Measurements from ENCODE around the gene AK3.
A peak's percentile ranks its signal among the peaks of the same experiment; 100 is the strongest.

Gene AK3

DNA sequence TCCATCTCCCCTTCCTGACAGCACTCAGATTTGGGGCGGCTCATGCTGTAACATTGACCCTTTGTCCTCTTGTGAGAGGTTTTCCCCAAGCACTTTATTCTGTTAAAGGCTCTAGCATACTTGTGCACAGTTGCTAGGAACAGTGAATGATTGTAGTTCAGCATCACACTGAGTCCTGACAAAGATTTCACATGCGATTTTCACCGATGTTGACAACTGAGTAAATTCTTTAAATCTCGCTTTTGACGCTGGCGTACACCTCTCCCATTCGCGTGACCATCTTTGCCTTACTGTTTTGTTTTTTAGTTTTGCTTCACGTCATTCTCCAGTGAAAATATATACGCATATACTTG lies 60.9 kb downstream of the AK3 start:
- H3K27me3 ChIP-seq (ENCODE audit: insufficient read depth, low read length, poor library complexity), result no peaks in the 10 kb centered on the region
- H3K9me3 ChIP-seq (ENCODE audit: insufficient read depth, low read length, severe bottlenecking), result no peaks in the 10 kb centered on the region
- H3K27ac ChIP-seq (ENCODE audit: low read length), result peak overlapping the region; percentile 77
- DNase-seq (no peak), ATAC-seq (ENCODE audit: insufficient read depth, low read depth) (no peak)
- peak overlapping the region; percentile 91 for H3K9ac ChIP-seq (ENCODE audit: low read depth, low read length)
- peak overlapping the region; percentile 67 to 85; a peak in 3 of 4 replicates for H3K4me3 ChIP-seq (ENCODE audit: low read depth in 1 of 2, low read length in 2 of 2)
- peaks cover 5% of the 10 kb centered on the region; the same call in 1 of the 2 replicates for H3K36me3 ChIP-seq (ENCODE audit: insufficient read depth, low read length)
- peak overlapping the region; percentile 77 for H3K4me2 ChIP-seq (ENCODE audit: insufficient read depth, low read length)
- peaks cover 7% of the 10 kb centered on the region; the same call in 1 of the 2 replicates for H4K20me1 ChIP-seq (ENCODE audit: insufficient read depth, low read length)
- TF ChIP-seq, protein P1, sequence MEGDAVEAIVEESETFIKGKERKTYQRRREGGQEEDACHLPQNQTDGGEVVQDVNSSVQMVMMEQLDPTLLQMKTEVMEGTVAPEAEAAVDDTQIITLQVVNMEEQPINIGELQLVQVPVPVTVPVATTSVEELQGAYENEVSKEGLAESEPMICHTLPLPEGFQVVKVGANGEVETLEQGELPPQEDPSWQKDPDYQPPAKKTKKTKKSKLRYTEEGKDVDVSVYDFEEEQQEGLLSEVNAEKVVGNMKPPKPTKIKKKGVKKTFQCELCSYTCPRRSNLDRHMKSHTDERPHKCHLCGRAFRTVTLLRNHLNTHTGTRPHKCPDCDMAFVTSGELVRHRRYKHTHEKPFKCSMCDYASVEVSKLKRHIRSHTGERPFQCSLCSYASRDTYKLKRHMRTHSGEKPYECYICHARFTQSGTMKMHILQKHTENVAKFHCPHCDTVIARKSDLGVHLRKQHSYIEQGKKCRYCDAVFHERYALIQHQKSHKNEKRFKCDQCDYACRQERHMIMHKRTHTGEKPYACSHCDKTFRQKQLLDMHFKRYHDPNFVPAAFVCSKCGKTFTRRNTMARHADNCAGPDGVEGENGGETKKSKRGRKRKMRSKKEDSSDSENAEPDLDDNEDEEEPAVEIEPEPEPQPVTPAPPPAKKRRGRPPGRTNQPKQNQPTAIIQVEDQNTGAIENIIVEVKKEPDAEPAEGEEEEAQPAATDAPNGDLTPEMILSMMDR (IDR thresholded peaks at IDR 0.05; ENCODE audit: borderline replicate concordance, extremely low read depth, low read length, poor library complexity, severe bottlenecking), result no peak
- no peak for TF ChIP-seq EZH2 (IDR thresholded peaks at IDR 0.05; ENCODE audit: borderline replicate concordance, low read depth, low read length, severe bottlenecking)
- peak overlapping the region; percentile 71 for H2AFZ ChIP-seq (ENCODE audit: low read depth, low read length)
- H3K4me1 ChIP-seq (ENCODE audit: insufficient read depth, low read length), result peaks cover 28% of the 10 kb centered on the region
- H3K79me2 ChIP-seq (ENCODE audit: insufficient read depth, low read length), result peaks cover 41% of the 10 kb centered on the region

DNA sequence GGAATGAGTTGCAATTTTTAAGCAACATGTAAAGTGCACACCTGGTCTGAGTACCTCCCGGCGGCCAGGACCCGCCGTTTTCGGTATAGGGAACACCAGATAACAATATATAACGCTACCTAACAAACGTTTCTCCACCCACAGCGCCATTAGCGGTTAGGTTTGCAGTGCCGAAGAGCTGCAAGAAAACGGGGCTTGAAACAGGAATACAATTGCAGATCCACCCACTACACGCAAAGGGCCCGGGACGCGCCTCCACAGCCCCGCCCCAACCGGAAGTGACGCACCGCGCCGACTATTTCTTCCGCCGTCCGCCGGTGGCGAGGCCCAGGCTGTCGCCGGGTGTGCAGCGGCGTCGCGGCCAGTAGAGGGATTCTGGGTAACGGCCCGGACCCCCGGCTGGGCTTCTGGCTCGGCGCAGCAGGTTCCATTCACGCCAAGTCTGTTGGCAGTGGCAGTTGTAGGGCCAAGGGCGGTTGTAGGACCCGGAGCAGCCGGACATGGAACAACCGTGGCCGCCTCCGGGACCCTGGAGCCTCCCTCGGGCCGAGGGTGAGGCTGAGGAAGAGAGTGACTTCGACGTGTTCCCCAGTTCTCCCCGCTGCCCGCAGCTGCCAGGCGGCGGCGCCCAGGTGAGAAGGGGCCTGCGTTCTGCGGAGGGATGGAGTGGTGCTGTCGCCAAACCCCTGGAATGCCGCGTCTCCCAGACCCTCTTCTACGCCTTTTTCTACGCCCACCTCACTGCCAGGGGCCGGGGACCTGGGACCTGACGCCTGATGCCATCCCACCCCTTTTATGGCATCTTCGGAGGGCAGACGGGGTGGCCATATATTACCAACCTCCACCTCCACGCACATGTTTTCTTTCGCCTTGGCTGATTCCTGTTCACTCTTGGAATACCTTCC lies 61.5 kb downstream of the AK3 start, which contains the start of gene CDC37L1:
TSS of gene CDC37L1 (plus strand) at position 302 of the 905 bp plus-strand sequence. CDS start at position 501, 199 bp downstream.
- Histone ChIP-seq H3K9me3 (ENCODE audit: insufficient read depth, low read length, severe bottlenecking) (no peaks in the 10 kb centered on the region), H3K4me1 (ENCODE audit: insufficient read depth, low read length) (peaks cover 28% of the 10 kb centered on the region), H3K36me3 (ENCODE audit: insufficient read depth, low read length) (no peaks in the 10 kb centered on the region), H3K4me2 (ENCODE audit: insufficient read depth, low read length) (peak within 1 kb of the TSS; percentile 77), H2AFZ (ENCODE audit: low read depth, low read length) (peak within 1 kb of the TSS; percentile 93), H3K27ac (ENCODE audit: low read length) (peak within 1 kb of the TSS; percentile 99), H3K4me3 (ENCODE audit: low read depth in 1 of 2, low read length in 2 of 2) (peak within 1 kb of the TSS; percentile 67 to 85), H3K9ac (ENCODE audit: low read depth, low read length) (peak within 1 kb of the TSS; percentile 91), H3K27me3 (ENCODE audit: insufficient read depth, low read length, poor library complexity) (no peaks in the 10 kb centered on the region), H3K79me2 (ENCODE audit: insufficient read depth, low read length) (peaks cover 41% of the 10 kb centered on the region), H4K20me1 (ENCODE audit: insufficient read depth, low read length) (peaks cover 7% of the 10 kb centered on the region; the same call in 1 of the 2 replicates)
- TF ChIP-seq, protein P1 (IDR thresholded peaks at IDR 0.05; ENCODE audit: borderline replicate concordance, extremely low read depth, low read length, poor library complexity, severe bottlenecking), result peak; percentile 55
- no peak for TF ChIP-seq EZH2 (IDR thresholded peaks at IDR 0.05; ENCODE audit: borderline replicate concordance, low read depth, low read length, severe bottlenecking)
- peak; percentile 96 for DNase-seq
- ATAC-seq (ENCODE audit: insufficient read depth, low read depth), result peak; percentile 91

DNA sequence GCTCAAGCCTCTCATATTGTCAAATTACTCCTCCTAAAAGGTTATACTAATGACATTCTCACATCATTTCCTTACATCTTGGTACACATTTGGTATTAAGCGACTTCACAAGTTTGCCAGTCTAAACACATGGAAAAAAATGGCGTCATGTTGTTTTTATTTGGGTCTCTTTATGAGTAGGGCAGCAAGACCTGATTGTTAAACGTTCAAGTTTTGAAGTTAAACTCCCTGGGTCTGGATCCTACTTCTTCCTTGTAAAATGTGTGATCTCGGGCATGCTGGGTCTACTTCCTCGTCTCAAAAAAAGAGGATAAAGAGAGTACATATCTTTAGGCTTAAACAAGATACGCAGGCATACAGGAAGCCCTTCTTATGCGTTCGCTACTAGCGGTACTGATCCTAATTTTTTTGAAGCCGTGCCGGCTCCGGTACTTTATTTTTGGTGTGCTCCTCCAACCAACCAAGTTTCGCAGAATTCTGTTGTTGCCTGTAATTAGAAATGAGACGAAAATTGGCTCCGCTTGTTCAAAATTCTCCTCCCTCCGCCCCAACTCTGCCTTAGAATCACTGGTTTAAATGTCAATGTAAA lies 62.2 kb downstream of the AK3 start:
- no peaks in the 10 kb centered on the region for H3K9me3 ChIP-seq (ENCODE audit: insufficient read depth, low read length, severe bottlenecking)
- H2AFZ ChIP-seq (ENCODE audit: low read depth, low read length), result peak overlapping the region; percentile 93
- DNase-seq (no peak), ATAC-seq (ENCODE audit: insufficient read depth, low read depth) (peak; percentile 34; the same call in 2 of the 3 replicates)
- no peaks in the 10 kb centered on the region for H3K27me3 ChIP-seq (ENCODE audit: insufficient read depth, low read length, poor library complexity)
- H3K4me2 ChIP-seq (ENCODE audit: insufficient read depth, low read length), result peak overlapping the region; percentile 77
- peaks cover 40% of the 10 kb centered on the region for H3K79me2 ChIP-seq (ENCODE audit: insufficient read depth, low read length)
- peaks cover 28% of the 10 kb centered on the region for H3K4me1 ChIP-seq (ENCODE audit: insufficient read depth, low read length)
- H3K9ac ChIP-seq (ENCODE audit: low read depth, low read length), result peak overlapping the region; percentile 91
- H3K27ac ChIP-seq (ENCODE audit: low read length), result peak overlapping the region; percentile 99
- H3K4me3 ChIP-seq (ENCODE audit: low read depth in 1 of 2, low read length in 2 of 2), result peak overlapping the region; percentile 67 to 85
- peaks cover 7% of the 10 kb centered on the region; the same call in 1 of the 2 replicates for H4K20me1 ChIP-seq (ENCODE audit: insufficient read depth, low read length)
- H3K36me3 ChIP-seq (ENCODE audit: insufficient read depth, low read length), result no peaks in the 10 kb centered on the region
- TF ChIP-seq, protein P1 (IDR thresholded peaks at IDR 0.05; ENCODE audit: borderline replicate concordance, extremely low read depth, low read length, poor library complexity, severe bottlenecking), result no peak
- TF ChIP-seq EZH2 (IDR thresholded peaks at IDR 0.05; ENCODE audit: borderline replicate concordance, low read depth, low read length, severe bottlenecking), result no peak
